Peyer's patch (tissue), 4 donors: ENCODE results near the gene FBXO47. TPM values are rescaled to one million over a fixed set of nuclear protein-coding genes. Genes with fewer than 3 reads are reported as not detected.
"Not testable (repeated sequence)": the region's sequence is repeated elsewhere in the genome, so short reads cannot be mapped to it uniquely, and the experiment has no call there.

Experiments used
- DNase-seq, 3 donors: peaks; one replicate each; pipeline ENCODE4 v3.0.0-alpha.2; 2017 to 2019
- H3K27ac ChIP-seq, 4 donors: fragments of 200-600 bp; sonication (generic); one replicate each; pipeline ENCODE4 v1.5.1; 2016 to 2019
- H3K27me3 ChIP-seq, 2 donors: fragments of 200-600 bp; sonication (generic); one replicate each; pipeline ENCODE4 v1.5.1; 2019
- H3K36me3 ChIP-seq, 3 donors: fragments of 200-600 bp; sonication (generic); one replicate each; pipeline ENCODE4 v1.5.1; 2016 to 2019
- H3K4me1 ChIP-seq, 4 donors: fragments of 200-600 bp; sonication (generic); one replicate each; pipeline ENCODE4 v1.5.1; 2016 to 2019
- H3K4me3 ChIP-seq, 4 donors: fragments of 200-600 bp; sonication (generic); 1 replicate in 3 of 4; 2 replicates in 1 of 4; pipeline ENCODE4 v1.5.1; 2016 to 2019; ENCODE audit warnings: mild to moderate bottlenecking in 1 of 4
- H3K9me3 ChIP-seq, 4 donors: fragments of 200-600 bp; sonication (generic); one replicate each; pipeline ENCODE4 v1.5.1; 2016 to 2019; ENCODE audit warnings: mild to moderate bottlenecking in 1 of 4
- POLR2A ChIP-seq, 2 donors: fragments of 450-650 bp; IDR thresholded peaks; one replicate each; pipeline ENCODE4 v1.5.1; 2017; ENCODE audit warnings: antibody characterized with exemption in 2 of 2, mild to moderate bottlenecking in 2 of 2, moderate library complexity in 2 of 2
- total RNA-seq, 4 donors: library from RNA; depleted of rRNA; stranded (reverse); fragments of >200 nt; gene quantifications; one replicate each; pipeline ENCODE4 v1.1.0, GENCODE V29; 2016
- TF ChIP-seq, protein P1 (sequence below), 6 experiments: fragments of 450-650 bp in 4 of 6; fragments of 200-600 bp in 2 of 6; sonication (generic) in 1 of 6; IDR thresholded peaks; one replicate each; pipeline ENCODE4 v1.5.1; 2017 to 2019; ENCODE audit warnings: antibody characterized with exemption in 6 of 6, mild to moderate bottlenecking in 3 of 6, moderate library complexity in 1 of 6

Gene FBXO47
- total RNA-seq, 4 donors from 2014 or later: not detected

DNA sequence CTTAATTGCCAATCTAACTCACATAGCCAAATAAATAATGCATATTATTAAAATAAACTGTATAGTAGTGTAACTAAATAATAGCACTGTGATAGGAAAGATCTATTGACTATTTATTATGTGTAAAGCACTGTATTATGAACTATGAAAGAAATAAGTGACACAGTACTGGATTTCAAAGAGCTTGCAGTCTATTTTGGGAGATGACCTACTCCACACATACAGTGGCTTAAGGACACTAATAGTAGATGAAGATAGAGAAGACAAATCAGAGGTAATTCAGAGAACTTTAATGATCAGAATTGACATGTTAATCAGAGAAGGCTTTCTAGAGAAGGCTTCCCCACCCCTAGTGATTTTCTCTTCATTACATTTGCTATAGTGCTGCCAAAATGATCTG is 27.2 kb downstream of the FBXO47 start:
- TF ChIP-seq, protein P1, sequence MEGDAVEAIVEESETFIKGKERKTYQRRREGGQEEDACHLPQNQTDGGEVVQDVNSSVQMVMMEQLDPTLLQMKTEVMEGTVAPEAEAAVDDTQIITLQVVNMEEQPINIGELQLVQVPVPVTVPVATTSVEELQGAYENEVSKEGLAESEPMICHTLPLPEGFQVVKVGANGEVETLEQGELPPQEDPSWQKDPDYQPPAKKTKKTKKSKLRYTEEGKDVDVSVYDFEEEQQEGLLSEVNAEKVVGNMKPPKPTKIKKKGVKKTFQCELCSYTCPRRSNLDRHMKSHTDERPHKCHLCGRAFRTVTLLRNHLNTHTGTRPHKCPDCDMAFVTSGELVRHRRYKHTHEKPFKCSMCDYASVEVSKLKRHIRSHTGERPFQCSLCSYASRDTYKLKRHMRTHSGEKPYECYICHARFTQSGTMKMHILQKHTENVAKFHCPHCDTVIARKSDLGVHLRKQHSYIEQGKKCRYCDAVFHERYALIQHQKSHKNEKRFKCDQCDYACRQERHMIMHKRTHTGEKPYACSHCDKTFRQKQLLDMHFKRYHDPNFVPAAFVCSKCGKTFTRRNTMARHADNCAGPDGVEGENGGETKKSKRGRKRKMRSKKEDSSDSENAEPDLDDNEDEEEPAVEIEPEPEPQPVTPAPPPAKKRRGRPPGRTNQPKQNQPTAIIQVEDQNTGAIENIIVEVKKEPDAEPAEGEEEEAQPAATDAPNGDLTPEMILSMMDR (IDR thresholded peaks at IDR 0.05): no peak
- TF ChIP-seq POLR2A (IDR thresholded peaks at IDR 0.05): no peak
- H3K9me3 ChIP-seq: no peaks in the 10 kb centered on the region
- no peak for DNase-seq
- H3K36me3 ChIP-seq: no peaks in the 10 kb centered on the region
- H3K27me3 ChIP-seq: no peaks in the 10 kb centered on the region
- no peaks in the 10 kb centered on the region for H3K4me1 ChIP-seq
- H3K4me3 ChIP-seq: no peak overlapping the region
- no peak overlapping the region for H3K27ac ChIP-seq

DNA sequence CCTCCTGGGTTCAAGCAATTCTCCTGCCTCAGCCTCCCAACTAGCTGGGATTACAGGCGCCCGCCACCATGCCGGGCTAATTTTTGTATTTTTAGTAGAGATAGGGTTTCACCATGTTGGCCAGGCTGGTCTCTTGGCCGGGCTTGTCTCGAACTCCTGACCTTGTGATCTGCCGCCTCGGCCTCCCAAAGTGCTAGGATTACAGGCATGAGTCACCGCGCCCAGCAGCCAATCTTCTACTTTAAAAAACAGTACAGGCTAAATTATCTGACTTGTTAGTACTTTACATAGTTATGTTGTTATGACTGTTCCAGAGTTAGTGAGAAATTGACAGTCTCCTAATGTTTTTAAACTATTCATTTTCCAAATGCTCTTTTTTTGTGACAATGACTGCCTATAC is 33.2 kb downstream of the FBXO47 start:
- not testable (repeated sequence) for H3K27me3 ChIP-seq, H3K27ac ChIP-seq, H3K4me3 ChIP-seq, H3K9me3 ChIP-seq, H3K4me1 ChIP-seq, DNase-seq, H3K36me3 ChIP-seq

DNA sequence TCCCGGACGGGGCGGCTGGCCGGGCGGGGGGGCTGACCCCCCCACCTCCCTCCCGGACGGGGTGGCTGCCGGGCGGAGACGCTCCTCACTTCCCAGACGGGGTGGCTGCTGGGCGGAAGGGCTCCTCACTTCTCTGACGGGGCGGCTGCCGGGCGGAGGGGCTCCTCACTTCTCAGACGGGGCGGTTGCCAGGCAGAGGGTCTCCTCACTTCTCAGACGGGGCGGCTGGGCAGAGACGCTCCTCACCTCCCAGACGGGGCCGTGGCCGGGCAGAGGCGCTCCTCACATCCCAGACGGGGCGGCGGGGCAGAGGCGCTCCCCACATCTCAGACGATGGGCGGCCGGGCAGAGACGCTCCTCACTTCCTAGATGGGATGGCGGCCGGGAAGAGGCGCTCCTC is 36.4 kb downstream of the FBXO47 start:
- H3K27me3 ChIP-seq, H3K27ac ChIP-seq, H3K36me3 ChIP-seq, H3K9me3 ChIP-seq, H3K4me3 ChIP-seq, DNase-seq, H3K4me1 ChIP-seq: not testable (repeated sequence)

DNA sequence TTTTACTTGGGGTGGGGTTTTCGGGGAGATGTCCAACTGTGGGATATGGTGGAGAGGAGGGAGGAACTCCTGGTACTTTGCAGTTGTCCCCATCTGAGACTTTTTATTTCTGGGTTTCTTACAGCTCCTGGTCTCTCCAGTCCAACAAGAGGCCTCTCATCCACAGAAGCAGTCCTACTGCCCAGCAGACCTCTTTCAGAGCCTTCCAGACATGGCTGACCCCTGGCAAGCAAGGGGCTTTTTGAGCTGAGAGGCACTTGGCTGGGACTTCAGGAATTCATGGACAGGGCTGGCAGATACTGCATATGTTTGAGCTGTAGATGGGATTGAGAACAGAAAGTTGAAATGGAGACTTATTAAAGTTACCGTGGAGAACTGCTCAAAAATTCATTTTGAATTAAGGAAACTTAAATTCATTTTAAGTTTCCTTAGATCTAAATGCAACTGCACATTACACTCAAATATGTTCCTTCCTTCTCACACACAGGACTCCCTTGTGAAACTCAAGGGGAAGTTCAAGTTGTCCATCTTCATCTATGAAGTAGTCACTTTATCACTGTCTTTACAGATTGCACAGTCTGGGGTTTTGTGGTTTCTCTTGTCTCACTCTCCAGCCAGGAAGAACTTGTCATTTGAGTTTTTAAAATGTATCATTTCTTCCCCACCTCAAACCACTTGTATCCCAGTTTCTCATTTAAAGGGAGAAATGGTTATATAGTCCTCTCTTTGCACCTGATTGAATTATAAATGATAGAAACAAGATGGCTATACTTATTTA is 40.7 kb downstream of the FBXO47 start:
- peaks cover 0 to 38% (median 0%) of the 10 kb centered on the region in 4 donors for H3K4me1 ChIP-seq
- DNase-seq: no peak
- H3K4me3 ChIP-seq: no peak overlapping the region
- no peaks in the 10 kb centered on the region for H3K36me3 ChIP-seq
- no peaks in the 10 kb centered on the region for H3K27me3 ChIP-seq
- peak overlapping the region in 1 of 4 donors; percentile 5 for H3K27ac ChIP-seq
- no peak for TF ChIP-seq POLR2A (IDR thresholded peaks at IDR 0.05)
- TF ChIP-seq, protein P1 (IDR thresholded peaks at IDR 0.05): no peak
- no peaks in the 10 kb centered on the region for H3K9me3 ChIP-seq

DNA sequence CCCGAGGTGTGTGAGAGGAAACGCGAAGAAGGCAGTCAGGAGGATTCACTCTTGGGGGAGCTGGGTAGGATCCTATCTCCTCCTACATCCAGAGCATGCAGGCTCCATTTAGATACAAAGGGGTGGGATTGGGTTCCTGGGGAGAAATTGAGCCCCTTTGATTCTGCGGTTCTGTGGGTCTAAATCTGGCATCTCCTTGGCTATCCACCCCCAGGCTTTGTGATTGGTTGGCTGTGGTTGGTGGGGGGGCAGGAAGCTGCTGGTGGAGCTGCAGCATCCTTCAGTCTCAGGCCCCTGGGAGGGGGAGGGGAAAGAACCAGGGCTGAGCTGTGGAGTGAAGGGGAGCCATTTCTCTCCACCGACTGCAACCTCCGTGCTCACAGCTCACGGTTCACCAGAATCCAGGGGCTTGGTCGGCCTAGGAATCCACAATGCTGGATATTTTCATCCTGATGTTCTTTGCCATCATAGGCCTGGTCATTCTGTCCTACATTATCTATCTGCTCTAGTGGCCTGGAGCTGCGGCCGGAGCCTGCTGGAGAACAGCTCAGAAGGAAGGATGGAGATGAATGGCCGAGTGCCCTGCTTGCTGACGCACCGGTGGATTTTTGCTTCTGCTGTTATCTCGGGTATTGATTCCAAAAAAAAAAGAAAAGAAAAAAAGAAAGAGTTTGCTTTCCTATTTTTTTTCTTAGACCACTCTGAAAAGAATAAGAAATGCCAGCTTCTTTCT is 41.8 kb downstream of the FBXO47 start, which contains the start of gene LASP1NB:
Gene LASP1NB (plus strand): TSS at position 352 of the 733 bp plus-strand sequence.
- peak within 1 kb of the TSS in 2 of 4 donors; percentile 5 to 26 for H3K27ac ChIP-seq
- H3K27me3 ChIP-seq: no peaks in the 10 kb centered on the region
- H3K36me3 ChIP-seq: peaks cover 0 to 2% (median 0%) of the 10 kb centered on the region in 3 donors
- no peak within 1 kb of the TSS for H3K4me3 ChIP-seq
- TF ChIP-seq, protein P1 (IDR thresholded peaks at IDR 0.05): no peak
- peak in 2 of 3 donors; percentile 41 to 49 for DNase-seq
- H3K4me1 ChIP-seq: peaks cover 0 to 41% (median 0%) of the 10 kb centered on the region in 4 donors
- H3K9me3 ChIP-seq: no peaks in the 10 kb centered on the region

DNA sequence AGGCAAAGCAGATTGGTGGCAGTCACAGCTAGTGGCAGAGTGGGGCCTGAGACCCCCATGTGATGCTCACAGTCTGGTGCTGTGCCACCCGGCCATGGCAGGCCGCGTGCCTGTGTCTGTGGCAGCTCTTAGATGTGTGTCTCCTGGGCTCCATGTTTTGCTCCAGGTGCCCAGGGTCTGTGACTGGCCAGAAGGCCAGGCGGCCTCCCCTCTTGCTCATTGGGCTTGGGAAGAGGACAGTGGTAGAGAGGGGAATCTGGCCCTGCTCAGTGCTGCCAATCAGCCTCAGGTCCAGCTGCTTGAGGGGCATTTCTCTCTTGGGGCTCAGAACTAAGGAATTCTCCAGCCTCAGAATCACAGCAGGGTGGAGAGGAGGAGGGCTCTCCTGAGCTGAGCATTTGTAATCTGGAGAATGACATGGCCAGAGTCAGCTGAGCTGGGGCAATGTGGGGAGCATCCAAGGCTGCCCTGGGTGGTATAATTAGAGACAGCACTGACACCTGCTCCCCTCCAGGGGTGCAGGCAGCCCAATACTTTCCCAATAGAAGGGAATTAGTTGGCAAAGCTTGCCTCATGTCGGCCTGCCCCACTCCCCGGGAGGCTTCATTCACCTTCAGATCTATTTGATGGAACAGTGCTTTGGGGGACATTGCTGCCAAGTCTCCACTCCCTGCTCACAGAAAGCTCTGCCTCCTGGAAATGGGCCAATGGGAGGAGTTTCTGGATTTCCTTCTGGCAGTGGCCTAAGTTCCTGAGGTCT is 44.5 kb downstream of the FBXO47 start:
- Histone ChIP-seq H3K4me1 (peaks cover 0 to 54% (median 0%) of the 10 kb centered on the region in 4 donors), H3K27me3 (no peaks in the 10 kb centered on the region), H3K27ac (peak overlapping the region in 2 of 4 donors; percentile 29 to 63), H3K36me3 (peaks cover 0 to 29% (median 0%) of the 10 kb centered on the region in 3 donors), H3K9me3 (no peaks in the 10 kb centered on the region), H3K4me3 (no peak overlapping the region)
- TF ChIP-seq, protein P1 (IDR thresholded peaks at IDR 0.05): no peak
- TF ChIP-seq POLR2A (IDR thresholded peaks at IDR 0.05): no peak
- peak in 2 of 3 donors; percentile 16 to 76 for DNase-seq
